ENCODE data around the gene ARID5A. TPM values are rescaled to one million over a fixed set of nuclear protein-coding genes. Genes with fewer than 3 reads are reported as not detected.

Gene ARID5A
- polyA plus RNA-seq, 3 donors: 27.8 to 38.8 (median 37.7) TPM

DNA sequence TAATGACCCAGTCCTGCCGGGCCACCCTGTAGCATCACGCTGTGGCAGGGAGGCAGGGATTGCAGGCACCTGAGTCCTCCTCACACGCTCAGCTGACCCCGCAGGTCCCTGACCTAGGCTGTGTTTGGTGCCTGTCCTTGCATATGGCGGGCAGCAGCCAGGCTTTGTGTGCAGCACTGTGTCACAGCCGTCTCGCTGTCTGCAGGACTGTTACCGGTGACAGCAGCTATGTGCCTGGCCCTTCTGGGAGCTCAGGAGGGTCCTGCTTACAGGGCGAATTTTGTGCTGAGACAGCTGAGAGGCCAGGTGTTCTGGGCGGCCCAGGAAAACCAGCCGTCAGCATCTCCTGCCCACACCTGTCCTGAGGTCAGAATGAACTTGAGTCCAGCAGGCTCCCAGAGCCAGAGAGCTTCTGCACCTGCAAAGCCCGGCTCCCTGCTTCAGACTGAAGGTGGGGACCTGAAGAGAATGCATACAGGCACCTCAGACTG is 10.4 kb upstream of the ARID5A start:
- Mint-ChIP-seq H3K27ac (no peak overlapping the region), H3K4me1 (peaks cover 39% of the 10 kb centered on the region), H3K36me3 (peaks cover 0 to 8% of the 10 kb centered on the region in 2 donors), H3K4me3 (no peak overlapping the region), H3K27me3 (ENCODE audit: low read depth in 3 of 3) (peaks cover 17 to 33% (median 29%) of the 10 kb centered on the region in 3 donors), H3K9me3 (peaks cover 0 to 3% (median 1%) of the 10 kb centered on the region in 7 donors)
- no peak overlapping the region for H3K4me3 ChIP-seq (replicated peaks in 1 of 3; ENCODE audit: low read depth in 2 of 3, low read length in 3 of 3)
- H3K9me3 ChIP-seq (replicated peaks in 1 of 2; ENCODE audit: control insufficient read depth in 1 of 2, insufficient read depth in 1 of 2, low read length in 2 of 2): no peaks in the 10 kb centered on the region
- no peaks in the 10 kb centered on the region for H4K20me1 ChIP-seq (ENCODE audit: insufficient read depth, low read length)
- peaks cover 27 to 38% of the 10 kb centered on the region in 2 donors for H3K4me1 ChIP-seq (ENCODE audit: control insufficient read depth in 1 of 2, insufficient read depth in 2 of 2, low read length in 2 of 2)
- no peak overlapping the region for H3K9ac ChIP-seq (ENCODE audit: insufficient read depth, low read length, poor library complexity, severe bottlenecking)
- H2AFZ ChIP-seq (ENCODE audit: insufficient read depth, low read depth, low read length, poor library complexity, severe bottlenecking): no peak overlapping the region
- H3K79me2 ChIP-seq (ENCODE audit: insufficient read depth, low read length): no peaks in the 10 kb centered on the region
- no peak overlapping the region for H3K27ac ChIP-seq (ENCODE audit: low read depth in 1 of 2, low read length in 2 of 2)
- TF ChIP-seq, protein P1, sequence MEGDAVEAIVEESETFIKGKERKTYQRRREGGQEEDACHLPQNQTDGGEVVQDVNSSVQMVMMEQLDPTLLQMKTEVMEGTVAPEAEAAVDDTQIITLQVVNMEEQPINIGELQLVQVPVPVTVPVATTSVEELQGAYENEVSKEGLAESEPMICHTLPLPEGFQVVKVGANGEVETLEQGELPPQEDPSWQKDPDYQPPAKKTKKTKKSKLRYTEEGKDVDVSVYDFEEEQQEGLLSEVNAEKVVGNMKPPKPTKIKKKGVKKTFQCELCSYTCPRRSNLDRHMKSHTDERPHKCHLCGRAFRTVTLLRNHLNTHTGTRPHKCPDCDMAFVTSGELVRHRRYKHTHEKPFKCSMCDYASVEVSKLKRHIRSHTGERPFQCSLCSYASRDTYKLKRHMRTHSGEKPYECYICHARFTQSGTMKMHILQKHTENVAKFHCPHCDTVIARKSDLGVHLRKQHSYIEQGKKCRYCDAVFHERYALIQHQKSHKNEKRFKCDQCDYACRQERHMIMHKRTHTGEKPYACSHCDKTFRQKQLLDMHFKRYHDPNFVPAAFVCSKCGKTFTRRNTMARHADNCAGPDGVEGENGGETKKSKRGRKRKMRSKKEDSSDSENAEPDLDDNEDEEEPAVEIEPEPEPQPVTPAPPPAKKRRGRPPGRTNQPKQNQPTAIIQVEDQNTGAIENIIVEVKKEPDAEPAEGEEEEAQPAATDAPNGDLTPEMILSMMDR (IDR thresholded peaks at IDR 0.05): no peak
- no peak for DNase-seq
- intact Hi-C loops (cut with micrococcal nuclease): loop anchor here in 1 of 2 donors (2.0 kb wide), 1 partner anchor 39 kb away; no protein-coding TSS in a partner anchor
- H3K4me2 ChIP-seq (replicated peaks; ENCODE audit: extremely low read depth, low read length, poor library complexity, severe bottlenecking): no peak overlapping the region
- H3K36me3 ChIP-seq (replicated peaks in 1 of 2; ENCODE audit: control insufficient read depth in 1 of 2, insufficient read depth in 2 of 2, low read length in 2 of 2): no peaks in the 10 kb centered on the region
- peaks cover 0 to 2% of the 10 kb centered on the region in 2 donors for H3K27me3 ChIP-seq (ENCODE audit: control insufficient read depth in 2 of 2, insufficient read depth in 2 of 2, low read length in 2 of 2)
- whole genome bisulfite sequencing (ENCODE audit: insufficient coverage): 93% methylated on average over 12 of the region's 12 CpGs

DNA sequence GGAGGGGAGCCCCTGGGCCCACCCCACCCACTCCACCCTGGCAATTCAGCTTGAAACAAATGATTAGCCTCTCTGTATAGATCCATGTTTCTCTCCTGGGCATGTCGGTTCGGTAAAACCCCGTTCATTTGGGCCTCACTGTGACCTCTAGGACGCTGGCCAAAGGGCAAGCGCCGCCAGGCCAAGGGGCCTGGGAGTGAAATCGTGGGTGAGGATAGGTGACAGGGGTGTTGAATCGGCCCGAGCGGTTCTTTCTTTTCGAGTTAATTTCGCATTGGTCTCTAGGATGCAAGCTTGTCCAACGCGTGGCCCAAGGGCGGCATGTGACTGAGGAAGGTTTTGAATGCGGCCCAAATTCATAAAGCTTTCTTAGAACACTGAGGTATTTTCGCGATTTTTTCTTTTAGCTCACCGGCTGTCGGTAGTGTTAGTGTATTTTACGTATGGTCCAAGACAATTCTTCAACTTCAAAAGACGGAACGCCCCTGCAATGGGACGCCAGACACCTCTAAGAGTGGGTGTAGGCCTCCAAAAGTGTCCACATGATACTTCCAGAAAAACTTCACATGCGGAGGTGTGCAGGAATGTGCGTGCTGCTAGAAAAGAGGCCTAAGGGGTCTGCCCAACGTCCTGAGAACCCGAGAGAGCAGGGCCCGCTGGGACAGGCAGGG is 9.8 kb upstream of the ARID5A start:
- H3K4me2 ChIP-seq (replicated peaks; ENCODE audit: extremely low read depth, low read length, poor library complexity, severe bottlenecking): peak overlapping the region; percentile 82
- H3K9me3 Mint-ChIP-seq: peaks cover 0 to 3% (median 1%) of the 10 kb centered on the region in 7 donors
- intact Hi-C loops (cut with micrococcal nuclease): loop anchor here in 1 of 2 donors (2.0 kb wide), 1 partner anchor 40 kb away; no protein-coding TSS in a partner anchor

More for the DNA sequence above, 9.8 kb upstream of the ARID5A start:
- Mint-ChIP-seq H3K27ac (peak overlapping the region in 3 of 7 donors; percentile 25 to 83 (median 43)), H3K4me1 (peaks cover 40% of the 10 kb centered on the region), H3K27me3 (ENCODE audit: low read depth in 3 of 3) (peaks cover 17 to 33% (median 31%) of the 10 kb centered on the region in 3 donors), H3K36me3 (peaks cover 0 to 8% of the 10 kb centered on the region in 2 donors), H3K4me3 (peak overlapping the region; percentile 68 to 83)
- Histone ChIP-seq H3K9me3 (replicated peaks in 1 of 2; ENCODE audit: control insufficient read depth in 1 of 2, insufficient read depth in 1 of 2, low read length in 2 of 2) (no peaks in the 10 kb centered on the region), H2AFZ (ENCODE audit: insufficient read depth, low read depth, low read length, poor library complexity, severe bottlenecking) (peak overlapping the region; percentile 92), H4K20me1 (ENCODE audit: insufficient read depth, low read length) (no peaks in the 10 kb centered on the region), H3K79me2 (ENCODE audit: insufficient read depth, low read length) (no peaks in the 10 kb centered on the region), H3K4me1 (ENCODE audit: control insufficient read depth in 1 of 2, insufficient read depth in 2 of 2, low read length in 2 of 2) (peaks cover 33 to 44% of the 10 kb centered on the region in 2 donors), H3K27me3 (ENCODE audit: control insufficient read depth in 2 of 2, insufficient read depth in 2 of 2, low read length in 2 of 2) (peaks cover 0 to 2% of the 10 kb centered on the region in 2 donors), H3K4me3 (replicated peaks in 1 of 3; ENCODE audit: low read depth in 2 of 3, low read length in 3 of 3) (peak overlapping the region; percentile 40 to 78 (median 65)), H3K9ac (ENCODE audit: insufficient read depth, low read length, poor library complexity, severe bottlenecking) (peak overlapping the region; percentile 79), H3K27ac (ENCODE audit: low read depth in 1 of 2, low read length in 2 of 2) (peak overlapping the region in 1 of 2 donors; percentile 67), H3K36me3 (replicated peaks in 1 of 2; ENCODE audit: control insufficient read depth in 1 of 2, insufficient read depth in 2 of 2, low read length in 2 of 2) (no peaks in the 10 kb centered on the region)
- 76% methylated on average over 20 of the region's 29 CpGs for WGBS (ENCODE audit: insufficient coverage)
- TF ChIP-seq, protein P1 (IDR thresholded peaks at IDR 0.05): no peak
- no peak for DNase-seq
